HG02623 (cell line): ENCODE data around the gene INTS13.
"Not testable (repeated sequence)": the region's sequence is repeated elsewhere in the genome, so short reads cannot be mapped to it uniquely, and the experiment has no call there.

Source experiments
- ATAC-seq: cut with Tn5 transposase; IDR thresholded peaks from one replicate; pipeline ENCODE4 v1.9.1; 2021; ENCODE audit warnings: moderate library complexity; ENCODE audit not compliant: unreplicated experiment

INTS13 gene

GRCh38 chr12:26936559-26937442 is 980 bp downstream of the INTS13 start:
- no peak for ATAC-seq

- no peak for ATAC-seq
These were observed 2.0 kb downstream of the INTS13 start for GRCh38 chr12:26935636-26936378.

GRCh38 chr12:26929590-26929989 is 8.2 kb downstream of the INTS13 start:
- ATAC-seq, result no peak

- ATAC-seq, result no peak
These were observed 9.1 kb downstream of the INTS13 start for GRCh38 chr12:26928661-26929060.

- ATAC-seq, result no peak
These were observed 15.9 kb downstream of the INTS13 start for GRCh38 chr12:26921886-26922285.

- no peak for ATAC-seq
These were observed 18.6 kb downstream of the INTS13 start for GRCh38 chr12:26919216-26919555.

GRCh38 chr12:26918321-26919215 is 19.2 kb downstream of the INTS13 start:
- ATAC-seq, result no peak

GRCh38 chr12:26906704-26907103 is 31.1 kb downstream of the INTS13 start:
- ATAC-seq, result no peak

- ATAC-seq, result no peak
These were observed 31.8 kb downstream of the INTS13 start for GRCh38 chr12:26906024-26906423.

- ATAC-seq, result not testable (repeated sequence)
These were observed 34.4 kb downstream of the INTS13 start for GRCh38 chr12:26903396-26903795.

GRCh38 chr12:26896913-26897312 is 40.9 kb downstream of the INTS13 start:
- no peak for ATAC-seq

GRCh38 chr12:26895672-26896071 is 42.1 kb downstream of the INTS13 start:
- no peak for ATAC-seq

GRCh38 chr12:26891704-26892103 is 46.1 kb downstream of the INTS13 start:
- no peak for ATAC-seq

GRCh38 chr12:26890784-26891183 is 47.0 kb downstream of the INTS13 start:
- ATAC-seq, result no peak

- ATAC-seq, result peak; percentile 66
These were observed 52.8 kb downstream of the INTS13 start for GRCh38 chr12:26884765-26885576.

- no peak for ATAC-seq
These were observed 57.2 kb downstream of the INTS13 start for GRCh38 chr12:26880625-26881024.

- ATAC-seq, result peak; percentile 54
These were observed 59.1 kb downstream of the INTS13 start for GRCh38 chr12:26878661-26879119.

GRCh38 chr12:26874501-26875296 is 63.1 kb downstream of the INTS13 start:
- ATAC-seq, result peak; percentile 51

- no peak for ATAC-seq
These were observed 65.2 kb downstream of the INTS13 start for GRCh38 chr12:26872625-26873024.
